ENCODE data around the gene OGN.
A peak's percentile ranks its signal among the peaks of the same experiment; 100 is the strongest.

Gene OGN

DNA sequence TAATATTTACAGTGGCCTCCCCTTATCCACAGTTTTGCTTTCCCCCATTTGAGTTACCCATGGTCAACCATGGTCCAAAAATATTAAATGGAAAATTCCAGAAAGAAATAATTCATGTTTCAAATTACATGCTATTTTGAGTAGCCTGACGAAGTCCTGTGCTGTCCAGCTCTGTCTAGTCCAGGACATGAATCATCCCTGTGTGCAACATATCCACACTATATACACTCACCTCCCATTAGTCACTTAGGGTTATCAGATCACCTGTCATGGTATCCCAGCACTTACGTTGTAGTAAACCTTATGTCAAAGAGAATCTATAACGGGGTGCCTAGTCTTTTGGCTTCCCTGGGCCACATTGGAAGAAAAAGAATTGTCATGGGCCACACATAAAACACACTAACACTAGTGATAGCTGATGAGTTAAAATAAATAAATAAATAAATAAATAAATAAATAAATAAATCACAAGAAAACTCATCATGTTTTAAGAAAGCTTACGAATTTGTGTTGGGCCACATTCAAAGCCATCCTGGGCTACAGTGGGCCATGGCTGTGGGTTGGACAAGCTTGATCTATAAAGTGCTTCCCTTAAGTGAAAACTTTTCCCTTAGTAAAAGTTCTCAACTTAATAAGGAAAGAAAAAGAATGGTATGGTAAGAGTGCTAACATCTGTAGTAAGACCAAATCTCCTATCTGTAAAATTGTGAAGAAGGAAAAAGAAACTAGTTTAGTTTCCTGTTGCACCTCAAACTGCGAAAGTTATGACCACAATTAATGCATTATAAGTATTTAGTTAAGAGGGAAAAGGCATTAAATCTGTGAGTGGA, 35.8 kb upstream of the OGN start:
- TF ChIP-seq, protein P1, sequence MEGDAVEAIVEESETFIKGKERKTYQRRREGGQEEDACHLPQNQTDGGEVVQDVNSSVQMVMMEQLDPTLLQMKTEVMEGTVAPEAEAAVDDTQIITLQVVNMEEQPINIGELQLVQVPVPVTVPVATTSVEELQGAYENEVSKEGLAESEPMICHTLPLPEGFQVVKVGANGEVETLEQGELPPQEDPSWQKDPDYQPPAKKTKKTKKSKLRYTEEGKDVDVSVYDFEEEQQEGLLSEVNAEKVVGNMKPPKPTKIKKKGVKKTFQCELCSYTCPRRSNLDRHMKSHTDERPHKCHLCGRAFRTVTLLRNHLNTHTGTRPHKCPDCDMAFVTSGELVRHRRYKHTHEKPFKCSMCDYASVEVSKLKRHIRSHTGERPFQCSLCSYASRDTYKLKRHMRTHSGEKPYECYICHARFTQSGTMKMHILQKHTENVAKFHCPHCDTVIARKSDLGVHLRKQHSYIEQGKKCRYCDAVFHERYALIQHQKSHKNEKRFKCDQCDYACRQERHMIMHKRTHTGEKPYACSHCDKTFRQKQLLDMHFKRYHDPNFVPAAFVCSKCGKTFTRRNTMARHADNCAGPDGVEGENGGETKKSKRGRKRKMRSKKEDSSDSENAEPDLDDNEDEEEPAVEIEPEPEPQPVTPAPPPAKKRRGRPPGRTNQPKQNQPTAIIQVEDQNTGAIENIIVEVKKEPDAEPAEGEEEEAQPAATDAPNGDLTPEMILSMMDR (IDR thresholded peaks at IDR 0.05; ENCODE audit: poor library complexity, severe bottlenecking), result no peak
- no peaks in the 10 kb centered on the region for H3K36me3 ChIP-seq (ENCODE audit: low read depth)
- ATAC-seq (ENCODE audit: low read depth), result peak; percentile 100
- H3K27me3 ChIP-seq (ENCODE audit: insufficient read depth, poor library complexity, severe bottlenecking), result no peaks in the 10 kb centered on the region
- no peak overlapping the region for H3K4me3 ChIP-seq (ENCODE audit: severe bottlenecking)
- DNase-seq (ENCODE audit: low spot score), result no peak
- H3K4me1 ChIP-seq (ENCODE audit: insufficient read depth, poor library complexity, severe bottlenecking), result peaks cover 10% of the 10 kb centered on the region
- no peaks in the 10 kb centered on the region for H3K9me3 ChIP-seq (ENCODE audit: severe bottlenecking)
- H3K27ac ChIP-seq (ENCODE audit: poor library complexity, severe bottlenecking), result peak overlapping the region; percentile 15

DNA sequence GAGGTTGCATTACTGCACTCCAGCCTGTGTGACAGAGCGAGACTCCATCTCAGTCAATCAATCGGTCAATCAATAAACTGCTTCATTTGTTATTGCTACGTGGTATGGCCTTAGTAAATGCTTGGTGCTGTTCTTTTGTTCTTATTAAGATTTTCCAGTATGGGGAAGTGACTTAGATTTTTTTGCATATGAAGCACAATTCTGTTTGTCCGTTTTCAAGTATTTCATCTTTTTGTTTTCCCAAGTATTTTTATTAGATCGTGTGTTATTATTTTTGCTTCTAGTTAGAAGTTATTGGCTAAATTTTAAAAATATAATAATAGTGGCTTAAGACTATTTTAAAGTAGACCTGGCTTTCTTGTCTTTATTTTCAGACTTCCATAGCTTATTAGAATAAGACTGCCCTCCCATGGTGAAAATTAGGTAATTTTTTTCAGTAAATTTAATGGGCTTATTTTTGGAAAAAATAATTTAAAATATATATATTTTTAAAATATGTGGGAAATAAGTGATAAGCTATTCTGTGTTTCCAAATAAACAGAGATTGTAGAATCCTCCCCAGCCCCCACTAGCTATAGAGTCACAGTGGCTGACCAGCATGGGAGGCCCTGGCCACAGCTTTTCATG, 34.6 kb upstream of the OGN start:
- DNase-seq (ENCODE audit: low spot score), result no peak
- peaks cover 10% of the 10 kb centered on the region for H3K4me1 ChIP-seq (ENCODE audit: insufficient read depth, poor library complexity, severe bottlenecking)
- H3K4me3 ChIP-seq (ENCODE audit: severe bottlenecking), result no peak overlapping the region
- no peak overlapping the region for H3K27ac ChIP-seq (ENCODE audit: poor library complexity, severe bottlenecking)
- no peaks in the 10 kb centered on the region for H3K36me3 ChIP-seq (ENCODE audit: low read depth)
- H3K27me3 ChIP-seq (ENCODE audit: insufficient read depth, poor library complexity, severe bottlenecking), result no peaks in the 10 kb centered on the region
- H3K9me3 ChIP-seq (ENCODE audit: severe bottlenecking), result no peaks in the 10 kb centered on the region
- TF ChIP-seq, protein P1 (IDR thresholded peaks at IDR 0.05; ENCODE audit: poor library complexity, severe bottlenecking), result peak; percentile 53
- no peak for ATAC-seq (ENCODE audit: low read depth)

DNA sequence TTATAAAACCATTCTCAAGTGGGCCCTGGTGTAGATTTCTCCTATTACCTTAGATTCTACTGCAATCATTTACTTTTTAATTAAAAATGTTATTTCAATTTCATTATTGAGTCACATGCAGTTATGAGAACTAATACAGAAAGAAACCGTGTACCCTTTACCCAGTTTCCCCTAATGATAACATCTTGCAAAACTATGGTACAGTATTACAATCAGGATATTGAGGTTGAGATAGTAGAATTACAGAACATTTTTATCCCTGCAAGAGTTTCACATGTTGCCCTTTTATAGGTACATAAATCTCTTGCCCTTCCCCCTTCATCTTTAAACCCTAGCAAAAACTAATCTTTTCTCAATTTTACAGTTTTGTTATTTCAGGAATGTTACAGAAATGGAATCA, 30.9 kb upstream of the OGN start:
- TF ChIP-seq, protein P1 (IDR thresholded peaks at IDR 0.05; ENCODE audit: poor library complexity, severe bottlenecking), result no peak
- DNase-seq (ENCODE audit: low spot score), result no peak

DNA sequence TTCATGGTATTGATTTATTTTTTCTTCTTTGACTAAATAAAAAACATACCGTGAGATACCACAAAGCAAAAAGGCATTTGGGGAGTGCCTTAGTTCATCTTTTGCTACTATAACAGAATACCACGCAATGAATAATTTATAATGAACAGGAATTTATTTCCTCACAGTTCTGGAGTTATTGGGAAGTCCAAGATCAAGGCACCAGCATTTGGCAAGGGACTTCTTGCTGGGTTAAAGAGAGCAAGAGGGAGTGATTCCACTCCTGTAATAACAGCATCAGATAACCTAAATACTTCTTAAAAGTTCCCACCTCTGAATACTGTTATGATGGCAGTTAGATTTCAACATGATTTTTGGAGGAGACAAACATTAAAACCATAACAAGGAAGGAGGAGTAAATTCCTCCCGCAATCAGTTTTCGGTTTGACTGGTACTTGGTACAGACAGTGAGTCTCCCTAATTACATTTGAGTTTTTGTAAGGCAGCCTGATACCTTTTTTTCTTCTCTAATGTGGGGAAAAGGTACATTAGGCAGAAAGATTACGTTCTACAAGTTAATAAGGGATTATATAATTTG, 28.7 kb upstream of the OGN start:
- no peak for DNase-seq (ENCODE audit: low spot score)
- TF ChIP-seq, protein P1 (IDR thresholded peaks at IDR 0.05; ENCODE audit: poor library complexity, severe bottlenecking), result no peak
- Histone ChIP-seq H3K36me3 (ENCODE audit: low read depth) (no peaks in the 10 kb centered on the region), H3K27ac (ENCODE audit: poor library complexity, severe bottlenecking) (no peak overlapping the region), H3K27me3 (ENCODE audit: insufficient read depth, poor library complexity, severe bottlenecking) (no peaks in the 10 kb centered on the region), H3K9me3 (ENCODE audit: severe bottlenecking) (no peaks in the 10 kb centered on the region), H3K4me3 (ENCODE audit: severe bottlenecking) (no peak overlapping the region), H3K4me1 (ENCODE audit: insufficient read depth, poor library complexity, severe bottlenecking) (no peaks in the 10 kb centered on the region)
- ATAC-seq (ENCODE audit: low read depth), result no peak

More for the DNA sequence above, 30.9 kb upstream of the OGN start:
- peaks cover 10% of the 10 kb centered on the region for H3K4me1 ChIP-seq (ENCODE audit: insufficient read depth, poor library complexity, severe bottlenecking)
- H3K9me3 ChIP-seq (ENCODE audit: severe bottlenecking), result no peaks in the 10 kb centered on the region
- H3K27ac ChIP-seq (ENCODE audit: poor library complexity, severe bottlenecking), result no peak overlapping the region
- no peak overlapping the region for H3K4me3 ChIP-seq (ENCODE audit: severe bottlenecking)
- ATAC-seq (ENCODE audit: low read depth), result no peak
- H3K27me3 ChIP-seq (ENCODE audit: insufficient read depth, poor library complexity, severe bottlenecking), result no peaks in the 10 kb centered on the region
- no peaks in the 10 kb centered on the region for H3K36me3 ChIP-seq (ENCODE audit: low read depth)
